ENCODE results near the gene CTNNA1. TPM values are rescaled to one million over a fixed set of nuclear protein-coding genes. Genes with fewer than 3 reads are reported as not detected.
"Not testable (repeated sequence)": the region's sequence is repeated elsewhere in the genome, so short reads cannot be mapped to it uniquely, and the experiment has no call there.

Gene CTNNA1
- polyA plus RNA-seq, 1 of the 3 experiments (the other 2 are of a cell fraction) = 130 TPM

DNA sequence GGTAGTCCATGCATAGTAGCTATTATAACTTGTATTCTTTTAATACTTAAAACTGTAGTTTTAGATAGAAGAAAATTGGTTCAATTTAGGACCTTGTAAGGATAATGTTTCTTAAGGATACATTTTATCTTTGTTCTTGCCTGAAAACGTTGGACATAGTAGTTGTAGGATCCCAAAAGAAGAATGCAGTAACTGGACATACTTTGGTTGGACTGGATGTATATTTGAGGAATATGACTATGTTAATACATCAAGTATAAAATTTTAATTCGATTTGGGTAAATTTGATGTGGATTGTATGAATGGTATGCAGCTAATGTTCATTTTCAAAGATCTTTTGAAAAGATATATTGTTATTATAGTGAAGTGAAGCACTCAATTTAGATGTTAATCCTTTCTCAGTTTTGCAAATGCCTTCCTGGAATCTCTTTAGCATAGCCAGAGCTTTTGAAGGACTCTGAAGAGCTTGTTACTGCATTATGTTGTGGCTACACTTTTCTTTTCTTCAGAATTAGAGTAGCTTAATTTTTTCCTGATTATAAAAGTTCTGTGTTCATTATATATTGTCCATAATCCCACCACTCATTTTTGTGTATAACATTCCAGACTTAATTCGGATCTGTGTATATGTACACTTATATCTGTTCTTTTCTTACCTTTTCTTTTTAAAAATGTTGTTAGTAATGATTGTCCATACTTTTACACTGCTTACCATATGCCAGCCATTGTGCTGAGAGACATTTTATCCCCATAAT, 80.7 kb downstream of the CTNNA1 start:
- no peak for DNase-seq
- Histone ChIP-seq H3K9me2 (no peaks in the 10 kb centered on the region), H3K36me3 (replicated peaks in 1 of 2; ENCODE audit: control insufficient read depth in 1 of 2, insufficient read depth in 2 of 2, low read length in 1 of 2) (peaks cover 0 to 38% of the 10 kb centered on the region in 2 experiments), H3K4me3 (ENCODE audit: low read depth in 2 of 2, low read length in 1 of 2) (no peak overlapping the region), H3K27me3 (ENCODE audit: insufficient read depth) (no peaks in the 10 kb centered on the region), H3K4me1 (ENCODE audit: control insufficient read depth in 1 of 2, insufficient read depth in 2 of 2, low read depth in 1 of 2, low read length in 1 of 2) (peaks cover 0 to 8% of the 10 kb centered on the region in 2 experiments; a peak in 2 of 4 replicates), H3F3A (replicated peaks; ENCODE audit: insufficient read depth) (peaks cover 16% of the 10 kb centered on the region), H2AFZ (ENCODE audit: low read depth) (no peak overlapping the region), H4K20me1 (ENCODE audit: insufficient read depth) (peaks cover 78% of the 10 kb centered on the region), H3K9me3 (no peaks in the 10 kb centered on the region), H3K9ac (no peak overlapping the region), H3K79me2 (ENCODE audit: insufficient read depth) (peaks cover 93% of the 10 kb centered on the region), H3K4me2 (no peak overlapping the region; the same call in 1 of the 2 replicates), H3K27ac (ENCODE audit: low read depth in 2 of 2, low read length in 1 of 2) (peak overlapping the region in 1 of 2 experiments; percentile 27; a peak in 1 of 4 replicates)
- TF ChIP-seq RFX5 (IDR thresholded peaks at IDR 0.05; ENCODE audit: low read length) = no peak
- TF ChIP-seq TCF12 (IDR thresholded peaks at IDR 0.05) = peak; percentile 27; the same call in 1 of the 2 replicates
- TF ChIP-seq NRF1 (IDR thresholded peaks at IDR 0.05; ENCODE audit: low read depth, low read length) = no peak
- peak; percentile 33; the same call in 1 of the 2 replicates for TF ChIP-seq PBX3 (IDR thresholded peaks at IDR 0.05)
- TF ChIP-seq YY1 (IDR thresholded peaks at IDR 0.05; ENCODE audit: low read depth) = no peak
- TF ChIP-seq, protein P1, sequence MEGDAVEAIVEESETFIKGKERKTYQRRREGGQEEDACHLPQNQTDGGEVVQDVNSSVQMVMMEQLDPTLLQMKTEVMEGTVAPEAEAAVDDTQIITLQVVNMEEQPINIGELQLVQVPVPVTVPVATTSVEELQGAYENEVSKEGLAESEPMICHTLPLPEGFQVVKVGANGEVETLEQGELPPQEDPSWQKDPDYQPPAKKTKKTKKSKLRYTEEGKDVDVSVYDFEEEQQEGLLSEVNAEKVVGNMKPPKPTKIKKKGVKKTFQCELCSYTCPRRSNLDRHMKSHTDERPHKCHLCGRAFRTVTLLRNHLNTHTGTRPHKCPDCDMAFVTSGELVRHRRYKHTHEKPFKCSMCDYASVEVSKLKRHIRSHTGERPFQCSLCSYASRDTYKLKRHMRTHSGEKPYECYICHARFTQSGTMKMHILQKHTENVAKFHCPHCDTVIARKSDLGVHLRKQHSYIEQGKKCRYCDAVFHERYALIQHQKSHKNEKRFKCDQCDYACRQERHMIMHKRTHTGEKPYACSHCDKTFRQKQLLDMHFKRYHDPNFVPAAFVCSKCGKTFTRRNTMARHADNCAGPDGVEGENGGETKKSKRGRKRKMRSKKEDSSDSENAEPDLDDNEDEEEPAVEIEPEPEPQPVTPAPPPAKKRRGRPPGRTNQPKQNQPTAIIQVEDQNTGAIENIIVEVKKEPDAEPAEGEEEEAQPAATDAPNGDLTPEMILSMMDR (IDR thresholded peaks at IDR 0.05) = no peak
- no peak for TF ChIP-seq MEF2A (IDR thresholded peaks at IDR 0.05; ENCODE audit: borderline replicate concordance, low read depth)
- no peak for TF ChIP-seq SIN3A (IDR thresholded peaks at IDR 0.05; ENCODE audit: borderline replicate concordance, low read depth, low read length)
- TF ChIP-seq TEAD4 (IDR thresholded peaks at IDR 0.05; ENCODE audit: borderline replicate concordance, insufficient read depth) = 0 out of 2 replicates have a peak, but pooled peaks have one; percentile 40
- TF ChIP-seq, protein P2, sequence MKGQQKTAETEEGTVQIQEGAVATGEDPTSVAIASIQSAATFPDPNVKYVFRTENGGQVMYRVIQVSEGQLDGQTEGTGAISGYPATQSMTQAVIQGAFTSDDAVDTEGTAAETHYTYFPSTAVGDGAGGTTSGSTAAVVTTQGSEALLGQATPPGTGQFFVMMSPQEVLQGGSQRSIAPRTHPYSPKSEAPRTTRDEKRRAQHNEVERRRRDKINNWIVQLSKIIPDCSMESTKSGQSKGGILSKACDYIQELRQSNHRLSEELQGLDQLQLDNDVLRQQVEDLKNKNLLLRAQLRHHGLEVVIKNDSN (IDR thresholded peaks at IDR 0.05; ENCODE audit: borderline replicate concordance, low read depth) = no peak
- TF ChIP-seq FOSL2 (IDR thresholded peaks at IDR 0.05; ENCODE audit: borderline replicate concordance, low read depth) = no peak
- TF ChIP-seq GABPA (IDR thresholded peaks at IDR 0.05; ENCODE audit: low read depth) = no peak
- TF ChIP-seq JUND (IDR thresholded peaks at IDR 0.05) = no peak
- TF ChIP-seq RXRA (IDR thresholded peaks at IDR 0.05; ENCODE audit: borderline replicate concordance, low read depth) = no peak
- TF ChIP-seq, protein P3, sequence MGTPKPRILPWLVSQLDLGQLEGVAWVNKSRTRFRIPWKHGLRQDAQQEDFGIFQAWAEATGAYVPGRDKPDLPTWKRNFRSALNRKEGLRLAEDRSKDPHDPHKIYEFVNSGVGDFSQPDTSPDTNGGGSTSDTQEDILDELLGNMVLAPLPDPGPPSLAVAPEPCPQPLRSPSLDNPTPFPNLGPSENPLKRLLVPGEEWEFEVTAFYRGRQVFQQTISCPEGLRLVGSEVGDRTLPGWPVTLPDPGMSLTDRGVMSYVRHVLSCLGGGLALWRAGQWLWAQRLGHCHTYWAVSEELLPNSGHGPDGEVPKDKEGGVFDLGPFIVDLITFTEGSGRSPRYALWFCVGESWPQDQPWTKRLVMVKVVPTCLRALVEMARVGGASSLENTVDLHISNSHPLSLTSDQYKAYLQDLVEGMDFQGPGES (IDR thresholded peaks at IDR 0.05; ENCODE audit: low read depth, low read length) = no peak
- TF ChIP-seq RCOR1 (IDR thresholded peaks at IDR 0.05; ENCODE audit: low read length) = no peak
- 40% methylated on average over 3 of the region's 3 CpGs for WGBS (ENCODE audit: low lambda C conversion rate)
- ChIA-PET CTCF (interaction anchor here (0.6 to 3.2 kb wide), 4 partner anchors 9 to 153 kb away, joined by 3 to 22 read pairs (median 5); no protein-coding TSS in a partner anchor), POLR2A (no interaction called here)

DNA sequence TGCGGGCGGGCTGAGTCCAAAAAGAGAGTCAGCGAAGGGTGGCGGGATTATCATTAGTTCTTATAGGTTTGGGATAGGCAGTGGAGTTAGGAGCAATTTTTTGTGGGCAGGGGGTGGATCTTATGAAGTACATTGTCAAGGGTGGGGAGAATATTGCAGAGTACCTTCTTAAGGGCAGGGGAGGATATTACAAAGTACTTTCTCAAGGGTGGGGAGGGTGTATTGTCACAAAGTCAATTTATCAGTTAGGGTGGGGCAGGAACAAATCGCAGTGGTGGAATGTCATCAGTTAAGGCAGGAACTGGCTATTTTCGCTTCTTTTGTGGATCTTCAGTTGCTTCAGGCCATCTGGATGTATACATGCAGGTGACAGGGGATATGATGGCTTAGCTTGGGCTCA, 81.6 kb downstream of the CTNNA1 start:
- Histone ChIP-seq H3F3A (replicated peaks; ENCODE audit: insufficient read depth) (peaks cover 16% of the 10 kb centered on the region), H3K79me2 (ENCODE audit: insufficient read depth) (peaks cover 94% of the 10 kb centered on the region), H3K36me3 (replicated peaks in 1 of 2; ENCODE audit: control insufficient read depth in 1 of 2, insufficient read depth in 2 of 2, low read length in 1 of 2) (peaks cover 0 to 36% of the 10 kb centered on the region in 2 experiments), H4K20me1 (ENCODE audit: insufficient read depth) (peaks cover 86% of the 10 kb centered on the region)
- CTCF ChIA-PET = interaction anchor here (1.1 to 3.2 kb wide), 5 partner anchors 9 to 45 kb away, joined by 3 to 22 read pairs (median 3); no protein-coding TSS in a partner anchor
- H3K9me2 ChIP-seq; H3K27me3 ChIP-seq (ENCODE audit: insufficient read depth); H3K4me2 ChIP-seq; H3K9me3 ChIP-seq; H3K4me3 ChIP-seq (ENCODE audit: low read depth in 2 of 2, low read length in 1 of 2); DNase-seq; POLR2A ChIA-PET; H3K27ac ChIP-seq (ENCODE audit: low read depth in 2 of 2, low read length in 1 of 2); H3K4me1 ChIP-seq (ENCODE audit: control insufficient read depth in 1 of 2, insufficient read depth in 2 of 2, low read depth in 1 of 2, low read length in 1 of 2); H3K9ac ChIP-seq; H2AFZ ChIP-seq (ENCODE audit: low read depth): not testable (repeated sequence)
- WGBS (ENCODE audit: low lambda C conversion rate) = 97% methylated on average over 6 of the region's 6 CpGs

Data from SK-N-SH (cell line).